ENCODE measurements around the gene MZT2B. TPM values are rescaled to one million over a fixed set of nuclear protein-coding genes. Genes with fewer than 3 reads are reported as not detected.
A peak's percentile ranks its signal among the peaks of the same experiment; 100 is the strongest.
"Not testable (repeated sequence)": the region's sequence is repeated elsewhere in the genome, so short reads cannot be mapped to it uniquely, and the experiment has no call there.

Gene MZT2B
- total RNA-seq, 1 donor from 2014 or later = 239 TPM

GRCh38 chr2:130228005-130228404 lies 45.9 kb downstream of the MZT2B start:
- H3K9me3 ChIP-seq; intact Hi-C loops (cut with DNase I); DNase-seq (ENCODE audit: low spot score in 2 of 2): not testable (repeated sequence)

GRCh38 chr2:130228467-130229160 lies 46.6 kb downstream of the MZT2B start:
- H3K27ac ChIP-seq; DNase-seq (ENCODE audit: low spot score in 2 of 2); intact Hi-C loops (cut with DNase I); H3K9me3 ChIP-seq; H3K4me1 ChIP-seq; H3K36me3 ChIP-seq; H3K27me3 ChIP-seq: not testable (repeated sequence)
- peak overlapping the region in 1 of 2 donors; percentile 24 for H3K4me3 ChIP-seq

More at GRCh38 chr2:130228005-130228404, 45.9 kb downstream of the MZT2B start:
- H3K27ac ChIP-seq, H3K27me3 ChIP-seq, H3K4me1 ChIP-seq, H3K36me3 ChIP-seq, H3K4me3 ChIP-seq: not testable (repeated sequence)

- H3K27ac ChIP-seq; H3K4me1 ChIP-seq; H3K27me3 ChIP-seq; H3K9me3 ChIP-seq; DNase-seq (ENCODE audit: low spot score in 2 of 2); H3K36me3 ChIP-seq; intact Hi-C loops (cut with DNase I): not testable (repeated sequence)
- peak overlapping the region in 1 of 2 donors; percentile 24 for H3K4me3 ChIP-seq
Measured at GRCh38 chr2:130229161-130229510, 47.1 kb downstream of the MZT2B start.

- H3K36me3 ChIP-seq; intact Hi-C loops (cut with DNase I); DNase-seq (ENCODE audit: low spot score in 2 of 2); H3K27me3 ChIP-seq; H3K27ac ChIP-seq; H3K9me3 ChIP-seq; H3K4me1 ChIP-seq; H3K4me3 ChIP-seq: not testable (repeated sequence)
Measured at GRCh38 chr2:130230376-130230775, 48.3 kb downstream of the MZT2B start.

GRCh38 chr2:130230907-130231306 lies 48.8 kb downstream of the MZT2B start:
- H3K4me3 ChIP-seq; H3K27ac ChIP-seq; H3K9me3 ChIP-seq; H3K36me3 ChIP-seq; H3K4me1 ChIP-seq; intact Hi-C loops (cut with DNase I); DNase-seq (ENCODE audit: low spot score in 2 of 2); H3K27me3 ChIP-seq: not testable (repeated sequence)

GRCh38 chr2:130231656-130232055 lies 49.6 kb downstream of the MZT2B start:
- DNase-seq (ENCODE audit: low spot score in 2 of 2) = no peak
- no peak overlapping the region for H3K27ac ChIP-seq
- no peaks in the 10 kb centered on the region for H3K9me3 ChIP-seq
- no peak for TF ChIP-seq CTCF (IDR thresholded peaks at IDR 0.05)
- intact Hi-C loops (cut with DNase I) = no loop called here
- H3K36me3 ChIP-seq = no peaks in the 10 kb centered on the region
- H3K4me3 ChIP-seq = no peak overlapping the region
- no peaks in the 10 kb centered on the region for H3K27me3 ChIP-seq
- H3K4me1 ChIP-seq = no peaks in the 10 kb centered on the region

GRCh38 chr2:130233066-130233465 lies 51.0 kb downstream of the MZT2B start:
- H3K4me3 ChIP-seq; H3K27ac ChIP-seq; intact Hi-C loops (cut with DNase I); DNase-seq (ENCODE audit: low spot score in 2 of 2); H3K36me3 ChIP-seq; H3K9me3 ChIP-seq; H3K27me3 ChIP-seq; H3K4me1 ChIP-seq: not testable (repeated sequence)

- H3K4me3 ChIP-seq; H3K27me3 ChIP-seq; intact Hi-C loops (cut with DNase I); H3K27ac ChIP-seq; H3K9me3 ChIP-seq; H3K4me1 ChIP-seq; H3K36me3 ChIP-seq; DNase-seq (ENCODE audit: low spot score in 2 of 2): not testable (repeated sequence)
Measured at GRCh38 chr2:130239581-130239980, 57.5 kb downstream of the MZT2B start.

Other genes with a start within 250 kb of the MZT2B start
- not detected for gene RAB6C, start 202.6 kb upstream of the MZT2B start, total RNA-seq
- gene POTEF, start 53.0 kb upstream of the MZT2B start, total RNA-seq = not detected
- gene CCDC74B, start 37.1 kb upstream of the MZT2B start, total RNA-seq = 2.3 TPM
- 185 TPM for gene SMPD4, start 660 bp upstream of the MZT2B start, total RNA-seq
- gene TUBA3E, start 16.2 kb downstream of the MZT2B start, total RNA-seq = not detected
- 97.9 TPM for gene IMP4, start 160.6 kb downstream of the MZT2B start, total RNA-seq
- gene PTPN18, start 173.8 kb downstream of the MZT2B start, total RNA-seq = 21.0 TPM

Measured in ascending aorta (tissue), 2 donors.